GM19468 (cell line): ENCODE results near the gene LDLR.
"Not testable (repeated sequence)": the region's sequence is repeated elsewhere in the genome, so short reads cannot be mapped to it uniquely, and the experiment has no call there.

ENCODE experiments used
- ATAC-seq: cut with Tn5 transposase; IDR thresholded peaks from one replicate; pipeline ENCODE4 v1.9.1; 2021; ENCODE audit warnings: mild to moderate bottlenecking, moderate library complexity, moderate number of reproducible peaks; ENCODE audit not compliant: unreplicated experiment; ENCODE audit errors: extremely low read depth

LDLR gene

GRCh38 chr19:11101057-11101456 lies 11.8 kb downstream of the LDLR start:
- no peak for ATAC-seq

GRCh38 chr19:11102944-11103343 lies 13.7 kb downstream of the LDLR start:
- ATAC-seq = no peak

GRCh38 chr19:11103667-11104066 lies 14.4 kb downstream of the LDLR start:
- ATAC-seq = not testable (repeated sequence)

GRCh38 chr19:11105014-11105636 lies 15.9 kb downstream of the LDLR start:
- ATAC-seq = no peak

- no peak for ATAC-seq
These were observed 17.2 kb downstream of the LDLR start for GRCh38 chr19:11106477-11106876.

- ATAC-seq = no peak
These were observed 19.5 kb downstream of the LDLR start for GRCh38 chr19:11108746-11109145.

- no peak for ATAC-seq
These were observed 22.0 kb downstream of the LDLR start for GRCh38 chr19:11111117-11111770.

- no peak for ATAC-seq
These were observed 22.5 kb downstream of the LDLR start for GRCh38 chr19:11111771-11112144.

- no peak for ATAC-seq
These were observed 24.0 kb downstream of the LDLR start for GRCh38 chr19:11113140-11113708.

- ATAC-seq = no peak
These were observed 25.8 kb downstream of the LDLR start for GRCh38 chr19:11115042-11115441.

- ATAC-seq = no peak
These were observed 26.7 kb downstream of the LDLR start for GRCh38 chr19:11115895-11116446.

- ATAC-seq = no peak
These were observed 27.2 kb downstream of the LDLR start for GRCh38 chr19:11116507-11116906.

GRCh38 chr19:11121963-11122362 lies 32.7 kb downstream of the LDLR start:
- not testable (repeated sequence) for ATAC-seq

GRCh38 chr19:11123114-11123513 lies 33.9 kb downstream of the LDLR start:
- no peak for ATAC-seq

- not testable (repeated sequence) for ATAC-seq
These were observed 34.9 kb downstream of the LDLR start for GRCh38 chr19:11124157-11124556.

GRCh38 chr19:11125994-11126685 lies 36.9 kb downstream of the LDLR start:
- ATAC-seq = no peak

GRCh38 chr19:11127905-11128304 lies 38.6 kb downstream of the LDLR start:
- ATAC-seq = no peak

GRCh38 chr19:11130824-11131455 lies 41.7 kb downstream of the LDLR start:
- no peak for ATAC-seq

- no peak for ATAC-seq
These were observed 42.2 kb downstream of the LDLR start for GRCh38 chr19:11131471-11131870.

GRCh38 chr19:11136400-11137101 lies 47.3 kb downstream of the LDLR start:
- ATAC-seq = no peak
